Stimulated activated CD4-positive, alpha-beta T cell treated with anti-CD3 and anti-CD28 coated beads, Interleukin-12 subunit alpha, Interleukin-12 subunit beta, amount 100 ng/mL, for 24 hours (primary cell): Measurements from ENCODE around the gene SLC44A5.
"Not testable (repeated sequence)": the region's sequence is repeated elsewhere in the genome, so short reads cannot be mapped to it uniquely, and the experiment has no call there.

Experiments
- DNase-seq, 2 experiments: peaks; one replicate each; pipeline ENCODE4 v3.0.0-alpha.2; 2020; ENCODE audit warnings: low read depth in 2 of 2

The SLC44A5 gene

DNA sequence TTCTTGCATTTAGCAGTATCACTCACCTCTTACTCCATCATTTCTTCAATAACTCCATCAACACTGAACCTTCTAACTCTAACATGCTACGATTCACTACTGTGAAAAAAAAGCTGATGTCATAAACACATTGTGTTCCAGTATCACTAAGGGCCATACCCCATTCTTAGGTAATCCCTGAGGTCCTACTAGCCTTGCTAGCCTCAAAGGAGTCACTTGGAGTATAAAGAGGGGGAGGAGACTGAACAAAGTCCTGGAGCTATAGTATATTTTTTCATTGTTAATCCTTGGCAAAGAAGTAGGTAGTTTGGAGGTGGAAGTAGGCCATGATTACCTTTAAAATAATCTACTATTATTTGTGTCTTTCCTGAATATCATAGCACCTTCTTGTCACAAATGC lies at the start of gene SLC44A5:
TSS of gene SLC44A5 (minus strand) at position 101 of the 400 bp plus-strand sequence. CDS start 69,667 bp downstream, outside the sequence.
- no peak for DNase-seq

DNA sequence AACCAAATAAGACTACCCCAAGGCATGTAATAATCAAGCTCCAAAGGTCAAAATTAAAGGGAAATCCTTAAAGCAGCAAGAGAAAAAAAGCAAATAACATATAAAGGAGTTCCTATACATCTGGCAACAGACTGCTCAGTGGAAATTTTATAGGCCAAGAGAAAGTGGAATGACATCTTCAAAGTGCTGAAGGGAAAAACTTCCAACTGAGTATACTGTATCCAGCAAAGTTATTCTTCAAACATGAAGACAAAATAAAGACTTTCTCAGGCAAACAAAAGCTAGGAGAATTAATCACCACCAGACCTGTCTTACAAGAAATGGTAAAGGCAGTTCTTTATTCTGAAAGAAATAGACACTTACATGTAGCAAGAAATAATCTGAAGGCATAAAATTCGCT lies 45.0 kb upstream of the SLC44A5 start:
- no peak for DNase-seq

DNA sequence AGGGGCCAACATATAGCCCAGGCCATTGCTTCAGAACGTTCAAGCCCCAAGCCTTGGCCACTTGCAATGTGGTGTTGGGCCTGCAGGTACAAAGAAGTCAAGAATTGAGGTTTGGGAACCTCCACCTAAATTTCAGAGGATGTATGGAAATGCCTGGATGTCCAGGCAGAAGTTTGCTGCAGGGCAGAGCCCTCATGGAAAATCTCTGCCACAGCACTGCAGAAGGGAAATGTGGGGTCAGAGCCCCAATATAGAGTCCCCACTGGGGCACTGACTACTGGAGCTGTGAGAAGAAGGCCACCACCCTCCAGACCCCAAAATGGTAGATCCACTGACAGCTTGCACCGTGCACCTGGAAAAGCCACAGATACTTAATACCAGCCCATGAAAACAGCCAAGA lies 36.3 kb upstream of the SLC44A5 start:
- not testable (repeated sequence) for DNase-seq

- not testable (repeated sequence) for DNase-seq
These were observed 34.2 kb upstream of the SLC44A5 start for GRCh38 chr1:75645153-75645552.

GRCh38 chr1:75643460-75643859 lies 32.5 kb upstream of the SLC44A5 start:
- no peak for DNase-seq

- no peak for DNase-seq
These were observed 30.4 kb upstream of the SLC44A5 start for GRCh38 chr1:75641325-75641724.

- no peak for DNase-seq
These were observed 29.2 kb upstream of the SLC44A5 start for GRCh38 chr1:75640137-75640536.

GRCh38 chr1:75632350-75632949 lies 21.5 kb upstream of the SLC44A5 start:
- DNase-seq: no peak

DNA sequence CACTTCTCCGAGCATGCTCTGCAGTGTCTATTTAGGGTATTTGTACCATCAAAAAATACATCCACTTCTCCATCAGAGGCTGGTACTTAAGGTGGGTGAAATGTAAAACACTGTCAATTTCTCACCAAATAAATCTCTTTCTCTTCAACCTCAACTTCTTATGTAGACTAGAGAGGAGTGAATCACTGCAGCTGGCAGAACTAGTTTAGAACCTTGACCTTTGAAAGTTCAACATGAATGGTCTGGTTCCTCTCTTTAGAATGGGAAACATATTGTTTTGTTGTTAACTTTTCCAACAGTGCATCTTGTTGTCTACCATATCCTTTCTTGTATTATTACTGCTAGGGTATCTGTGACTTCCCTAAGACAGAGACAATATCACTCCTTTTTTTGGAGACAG lies 20.1 kb upstream of the SLC44A5 start:
- DNase-seq: no peak

GRCh38 chr1:75630004-75630594 lies 19.2 kb upstream of the SLC44A5 start:
- no peak for DNase-seq

- no peak for DNase-seq
These were observed 14.9 kb upstream of the SLC44A5 start for GRCh38 chr1:75625795-75626194.

GRCh38 chr1:75618382-75618781 lies 7.5 kb upstream of the SLC44A5 start:
- DNase-seq: no peak

DNA sequence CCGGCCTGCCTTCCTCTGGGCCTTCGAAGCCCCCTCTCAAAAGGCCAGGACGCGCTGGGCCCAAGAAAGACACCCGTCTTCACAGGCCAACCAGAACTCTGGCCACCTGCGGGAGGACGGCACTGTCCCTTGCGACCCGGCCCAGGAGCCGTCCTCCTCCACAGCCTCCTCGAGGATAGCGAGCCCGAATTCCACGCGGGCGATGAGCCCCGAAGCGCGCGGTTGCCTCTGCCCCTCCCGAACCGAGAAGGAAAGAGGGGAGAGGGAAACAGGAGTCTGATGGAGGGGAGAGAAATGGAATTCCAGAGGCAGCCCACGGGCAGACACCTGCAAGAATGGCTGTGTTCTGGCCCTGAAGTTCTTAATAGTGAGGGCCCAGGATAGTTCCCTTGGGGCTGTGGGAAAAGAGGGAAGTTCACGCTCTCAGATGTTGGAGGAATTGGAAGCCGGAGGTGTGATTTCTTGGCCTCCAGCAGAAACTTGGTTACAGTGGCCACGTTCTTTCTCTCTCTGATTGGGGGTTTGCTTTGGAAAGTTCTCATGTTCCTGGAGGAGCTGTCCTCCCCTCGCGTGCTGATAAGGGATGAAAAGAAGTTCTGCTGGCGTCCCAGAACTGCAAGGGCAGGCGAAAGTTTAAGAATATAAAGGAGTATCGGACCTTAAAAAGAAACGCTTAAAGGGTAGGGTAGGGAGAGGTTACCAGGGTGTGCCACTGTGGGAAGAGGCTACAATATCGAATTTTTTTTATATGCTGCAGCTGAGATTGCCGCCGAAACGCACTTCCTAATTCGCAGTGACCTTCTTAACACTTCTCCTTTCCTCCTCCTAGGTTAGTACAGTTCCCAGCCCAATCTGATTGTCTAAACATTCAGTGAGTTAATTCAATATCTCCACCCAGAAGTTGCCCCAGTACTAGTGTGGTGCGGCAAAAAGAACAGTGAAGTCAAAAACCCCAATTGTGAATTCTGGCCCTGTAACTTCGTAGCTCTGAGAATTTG lies 5.8 kb upstream of the SLC44A5 start:
- no peak for DNase-seq

GRCh38 chr1:75615613-75616435 lies 4.9 kb upstream of the SLC44A5 start:
- DNase-seq: peak in 1 of 2 experiments; percentile 3

GRCh38 chr1:75614399-75614756 lies 3.5 kb upstream of the SLC44A5 start:
- no peak for DNase-seq

- no peak for DNase-seq
These were observed 3.0 kb upstream of the SLC44A5 start for GRCh38 chr1:75613916-75614315.

DNA sequence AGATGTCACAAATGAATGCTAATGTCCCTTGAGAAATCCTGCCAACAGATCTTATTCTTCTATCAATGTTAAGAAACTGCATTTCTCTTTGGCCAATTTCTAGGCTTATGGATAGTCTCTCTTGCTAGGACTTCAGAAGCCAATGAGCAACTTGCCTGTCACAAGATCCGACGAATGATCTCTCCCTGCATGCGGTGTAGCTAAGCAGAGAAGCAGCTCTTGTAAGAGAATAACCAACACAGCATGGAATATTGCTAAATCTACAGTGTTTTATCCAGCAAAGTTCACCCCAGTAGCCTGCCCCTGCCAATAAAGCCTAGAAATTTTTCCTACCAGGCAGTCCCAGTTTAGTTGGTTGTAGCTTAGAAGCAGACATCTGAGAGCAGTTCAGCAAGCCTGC lies 2.1 kb upstream of the SLC44A5 start:
- no peak for DNase-seq

GRCh38 chr1:75602486-75602885 lies 8.4 kb downstream of the SLC44A5 start:
- no peak for DNase-seq

- DNase-seq: no peak
These were observed 10.1 kb downstream of the SLC44A5 start for GRCh38 chr1:75600781-75601180.

GRCh38 chr1:75594327-75594726 lies 16.6 kb downstream of the SLC44A5 start:
- DNase-seq: no peak

DNA sequence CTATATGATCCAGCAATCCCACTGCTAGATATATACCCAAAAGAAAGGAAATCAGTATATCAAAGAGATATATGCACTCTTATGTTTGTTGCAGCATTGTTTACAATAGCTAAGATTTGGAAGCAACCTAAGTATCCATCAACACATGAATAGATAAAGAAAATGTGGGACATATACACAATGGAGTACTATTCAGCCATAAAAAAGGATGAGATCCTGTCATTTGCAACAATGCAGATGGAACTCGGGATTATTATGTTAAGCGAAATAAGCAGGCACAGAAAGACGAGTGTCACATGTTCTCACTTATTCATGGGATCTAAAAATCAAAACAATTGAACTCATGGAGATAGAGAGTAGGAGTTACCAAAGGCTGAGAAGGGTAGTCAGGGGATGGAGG lies 17.5 kb downstream of the SLC44A5 start:
- DNase-seq: not testable (repeated sequence)

- DNase-seq: no peak
These were observed 21.3 kb downstream of the SLC44A5 start for GRCh38 chr1:75589637-75590036.
